Esophagus muscularis mucosa (tissue), 3 donors: ENCODE measurements around the gene FPR2.

ENCODE experiments used
- POLR2AphosphoS5 ChIP-seq, 2 donors: sonication (generic); formaldehyde crosslinking; IDR thresholded peaks; one replicate each; pipeline ENCODE4 v1.6.1; 2017; ENCODE audit warnings: antibody characterized with exemption in 2 of 2
- TF ChIP-seq, protein P1 (sequence below), 3 experiments: fragments of 200-600 bp in 2 of 3; fragments of 450-650 bp in 1 of 3; sonication (generic) in 2 of 3; IDR thresholded peaks; one replicate each; pipeline ENCODE4 v1.5.1; 2017 to 2019; ENCODE audit warnings: antibody characterized with exemption in 3 of 3, mild to moderate bottlenecking in 2 of 3, moderate library complexity in 1 of 3

DNA sequence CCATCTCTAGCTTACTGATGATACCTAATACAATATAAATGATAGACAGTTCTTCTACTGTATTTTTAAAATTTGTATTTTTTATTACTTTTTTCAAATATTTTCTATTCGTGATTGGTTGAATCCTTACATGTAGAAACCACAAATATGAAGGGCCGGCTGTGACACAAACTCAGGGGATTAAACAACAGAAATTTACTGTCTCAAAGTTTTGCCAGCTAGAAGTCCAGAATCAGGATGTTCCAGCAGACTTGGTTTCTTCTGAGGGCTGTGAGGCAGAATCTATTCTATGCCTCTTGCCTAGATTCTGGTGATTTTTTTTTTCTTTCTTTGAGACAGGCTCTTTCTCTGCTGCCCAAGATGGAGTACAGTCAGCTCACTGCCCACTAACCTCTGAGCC, 23.1 kb upstream of the FPR2 start:
- TF ChIP-seq, protein P1, sequence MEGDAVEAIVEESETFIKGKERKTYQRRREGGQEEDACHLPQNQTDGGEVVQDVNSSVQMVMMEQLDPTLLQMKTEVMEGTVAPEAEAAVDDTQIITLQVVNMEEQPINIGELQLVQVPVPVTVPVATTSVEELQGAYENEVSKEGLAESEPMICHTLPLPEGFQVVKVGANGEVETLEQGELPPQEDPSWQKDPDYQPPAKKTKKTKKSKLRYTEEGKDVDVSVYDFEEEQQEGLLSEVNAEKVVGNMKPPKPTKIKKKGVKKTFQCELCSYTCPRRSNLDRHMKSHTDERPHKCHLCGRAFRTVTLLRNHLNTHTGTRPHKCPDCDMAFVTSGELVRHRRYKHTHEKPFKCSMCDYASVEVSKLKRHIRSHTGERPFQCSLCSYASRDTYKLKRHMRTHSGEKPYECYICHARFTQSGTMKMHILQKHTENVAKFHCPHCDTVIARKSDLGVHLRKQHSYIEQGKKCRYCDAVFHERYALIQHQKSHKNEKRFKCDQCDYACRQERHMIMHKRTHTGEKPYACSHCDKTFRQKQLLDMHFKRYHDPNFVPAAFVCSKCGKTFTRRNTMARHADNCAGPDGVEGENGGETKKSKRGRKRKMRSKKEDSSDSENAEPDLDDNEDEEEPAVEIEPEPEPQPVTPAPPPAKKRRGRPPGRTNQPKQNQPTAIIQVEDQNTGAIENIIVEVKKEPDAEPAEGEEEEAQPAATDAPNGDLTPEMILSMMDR (IDR thresholded peaks at IDR 0.05) = no peak
- TF ChIP-seq POLR2AphosphoS5 (IDR thresholded peaks at IDR 0.05) = no peak
